GM23248 (cell line): ENCODE results near the gene MYOM1. TPM values are rescaled to one million over a fixed set of nuclear protein-coding genes. Genes with fewer than 3 reads are reported as not detected.
"Not testable (repeated sequence)": the region's sequence is repeated elsewhere in the genome, so short reads cannot be mapped to it uniquely, and the experiment has no call there.

Experiments
- DNase-seq: peaks from one replicate; pipeline ENCODE4 v3.0.0-alpha.2; 2015
- H2AFZ ChIP-seq: fragments of 200-600 bp; sonication (generic); 2 replicates; pipeline ENCODE4 v1.6.1; 2016; ENCODE audit warnings: antibody characterized with exemption
- H3F3A ChIP-seq: fragments of 200-600 bp; sonication (generic); 2 replicates; pipeline ENCODE4 v1.6.1; 2016; ENCODE audit warnings: mild to moderate bottlenecking, antibody characterized with exemption, mixed run types; ENCODE audit not compliant: insufficient read depth
- H3K27ac ChIP-seq: fragments of 200-600 bp; sonication (generic); 2 replicates; pipeline ENCODE4 v1.5.1; 2016; ENCODE audit warnings: mild to moderate bottlenecking
- H3K27me3 ChIP-seq: fragments of 200-600 bp; sonication (generic); replicated peaks from 2 replicates; pipeline ENCODE4 v1.6.1; 2016; ENCODE audit warnings: mild to moderate bottlenecking; ENCODE audit not compliant: insufficient read depth
- H3K36me3 ChIP-seq: fragments of 200-600 bp; sonication (generic); 2 replicates; pipeline ENCODE4 v1.6.1; 2016; ENCODE audit warnings: low read depth, mild to moderate bottlenecking
- H3K4me1 ChIP-seq: fragments of 200-600 bp; sonication (generic); 2 replicates; pipeline ENCODE4 v1.6.1; 2016; ENCODE audit warnings: mild to moderate bottlenecking; ENCODE audit not compliant: insufficient read depth
- H3K4me2 ChIP-seq: fragments of 200-600 bp; sonication (generic); one replicate; pipeline ENCODE4 v1.6.1; 2016; ENCODE audit warnings: mild to moderate bottlenecking; ENCODE audit not compliant: unreplicated experiment
- H3K4me3 ChIP-seq: fragments of 200-600 bp; sonication (generic); 2 replicates; pipeline ENCODE4 v1.5.1; 2016; ENCODE audit warnings: mild to moderate bottlenecking
- H3K79me2 ChIP-seq: fragments of 200-600 bp; sonication (generic); 2 replicates; pipeline ENCODE4 v1.6.1; 2016; ENCODE audit warnings: mild to moderate bottlenecking; ENCODE audit not compliant: insufficient read depth
- H3K9ac ChIP-seq: fragments of 200-600 bp; sonication (generic); 2 replicates; pipeline ENCODE4 v1.6.1; 2016; ENCODE audit warnings: mild to moderate bottlenecking
- H3K9me2 ChIP-seq: fragments of 200-600 bp; sonication (generic); 2 replicates; pipeline ENCODE4 v1.6.1; 2016; ENCODE audit warnings: mixed run types, mild to moderate bottlenecking, moderate library complexity; ENCODE audit not compliant: insufficient read depth
- H3K9me3 ChIP-seq: fragments of 200-600 bp; sonication (generic); one replicate; pipeline ENCODE4 v1.6.1; 2017; ENCODE audit warnings: low read depth
- H4K20me1 ChIP-seq: fragments of 200-600 bp; sonication (generic); 2 replicates; pipeline ENCODE4 v1.6.0; 2016; ENCODE audit not compliant: insufficient read depth
- EZH2 ChIP-seq: fragments of 200-600 bp; sonication (generic); IDR thresholded peaks from 2 replicates; pipeline ENCODE4 v1.6.1; 2018; ENCODE audit warnings: antibody characterized with exemption, mild to moderate bottlenecking; ENCODE audit not compliant: insufficient read depth, poor library complexity, severe bottlenecking
- EZH2phosphoT487 ChIP-seq: fragments of 200-600 bp; sonication (generic); IDR thresholded peaks from 2 replicates; pipeline ENCODE4 v1.6.1; 2018; ENCODE audit warnings: antibody characterized with exemption, moderate library complexity, mild to moderate bottlenecking, low read depth; ENCODE audit not compliant: insufficient read depth
- WGBS, 2 experiments: methylation state at CpG; one replicate each; pipeline ENCODE4 v1.1.6; 2015 to 2017; ENCODE audit warnings: low lambda C conversion rate in 2 of 2, low coverage in 1 of 2; ENCODE audit errors: missing lambda C conversion rate in 2 of 2; 5-methylcytosine and 5-hydroxymethylcytosine counted together
- in situ Hi-C: fragments of 300-500 bp; cut with MboI; formaldehyde crosslinking; loops from 2 replicates; pipeline ENCODE4 v1.15.0; 2020
- polyA plus RNA-seq: library from polyadenylated mRNA; unstranded; fragments of >200 nt; fragmentation: Nextera tagmentation; extraction: Ambion mirVana; gene quantifications from 2 replicates; pipeline ENCODE4 v1.2.1, GENCODE V29; 2016
- small RNA-seq: library from RNA; depleted of rRNA; stranded (forward); fragments of <200 nt; gene quantifications from one replicate; pipeline ENCODE3, GENCODE V24; 2014; ENCODE audit warnings: low read depth, low replicate concordance
- total RNA-seq: library from RNA; depleted of rRNA; stranded (reverse); fragments of >200 nt; shearing (Covaris generic); gene quantifications from 2 replicates; pipeline ENCODE4 v1.2.3, GENCODE V29; 2014; rRNA removed

Gene MYOM1
- total and polyA plus RNA-seq, 2 experiments from 2014 or later, result 0.64 to 0.65 TPM

- peaks cover 9% of the 10 kb centered on the region for H3K4me1 ChIP-seq
- H4K20me1 ChIP-seq, result no peaks in the 10 kb centered on the region
- no peak overlapping the region for H3K27ac ChIP-seq
- no peak overlapping the region for H3K4me2 ChIP-seq
- H3K36me3 ChIP-seq, result no peaks in the 10 kb centered on the region
- H3K9ac ChIP-seq, result no peak overlapping the region
- H2AFZ ChIP-seq, result peak overlapping the region; percentile 58; the same call in 1 of the 2 replicates
- H3F3A ChIP-seq, result no peaks in the 10 kb centered on the region
- no peaks in the 10 kb centered on the region for H3K9me2 ChIP-seq
- TF ChIP-seq EZH2 (no peak), EZH2phosphoT487 (no peak)
- no peak for DNase-seq
- no peaks in the 10 kb centered on the region for H3K9me3 ChIP-seq
- H3K27me3 ChIP-seq, result no peaks in the 10 kb centered on the region
- no peak overlapping the region for H3K4me3 ChIP-seq
- WGBS, 2 experiments, result 71 to 72% methylated on average over 12 of the region's 12 CpGs
- no peaks in the 10 kb centered on the region for H3K79me2 ChIP-seq
- in situ Hi-C loops, result loop anchor here (25.0 kb wide), 1 partner anchor 92 kb away; no protein-coding TSS in a partner anchor
These were observed 190.4 kb downstream of the MYOM1 start for GRCh38 chr18:3029215-3029952.

- not testable (repeated sequence) for H4K20me1 ChIP-seq, H3K9me2 ChIP-seq, H3K9me3 ChIP-seq, H3K4me2 ChIP-seq, H3K4me3 ChIP-seq, H3K27me3 ChIP-seq, H3K36me3 ChIP-seq, H3K27ac ChIP-seq, H3K79me2 ChIP-seq, H3K4me1 ChIP-seq, H3F3A ChIP-seq, DNase-seq, H3K9ac ChIP-seq
- H2AFZ ChIP-seq, result peak overlapping the region; percentile 76; the same call in 1 of the 2 replicates
- in situ Hi-C loops, result loop anchor here (25.0 kb wide), 1 partner anchor 91 kb away; no protein-coding TSS in a partner anchor
- WGBS, 2 experiments, result 81 to 82% methylated on average over 3 of the region's 3 CpGs
These were observed 191.7 kb downstream of the MYOM1 start for GRCh38 chr18:3028115-3028514.

- Histone ChIP-seq H3K9me3 (no peaks in the 10 kb centered on the region), H3K27me3 (no peaks in the 10 kb centered on the region), H3K27ac (no peak overlapping the region), H3K4me2 (peak overlapping the region; percentile 61), H3K9ac (no peak overlapping the region), H3K79me2 (no peaks in the 10 kb centered on the region), H3K4me1 (peaks cover 9% of the 10 kb centered on the region), H2AFZ (peak overlapping the region; percentile 76), H3F3A (no peaks in the 10 kb centered on the region), H3K9me2 (no peaks in the 10 kb centered on the region), H4K20me1 (no peaks in the 10 kb centered on the region), H3K36me3 (no peaks in the 10 kb centered on the region), H3K4me3 (peak overlapping the region; percentile 17; the same call in 1 of the 2 replicates)
- in situ Hi-C loops, result loop anchor here (25.0 kb wide), 1 partner anchor 90 kb away; no protein-coding TSS in a partner anchor
- 17 to 20% methylated on average over 11 of the region's 11 CpGs for WGBS, 2 experiments
- no peak for TF ChIP-seq EZH2phosphoT487
- TF ChIP-seq EZH2, result no peak
- no peak for DNase-seq
These were observed 192.3 kb downstream of the MYOM1 start for GRCh38 chr18:3027370-3027891.

- H3K4me1 ChIP-seq, result peaks cover 9% of the 10 kb centered on the region
- H4K20me1 ChIP-seq, result no peaks in the 10 kb centered on the region
- no peak for TF ChIP-seq EZH2
- no peak for TF ChIP-seq EZH2phosphoT487
- no peak overlapping the region for H3K9ac ChIP-seq
- H3K36me3 ChIP-seq, result no peaks in the 10 kb centered on the region
- 88 to 96% methylated on average over 2 of the region's 2 CpGs for WGBS, 2 experiments
- H3F3A ChIP-seq, result no peaks in the 10 kb centered on the region
- H2AFZ ChIP-seq, result no peak overlapping the region
- H3K9me3 ChIP-seq, result no peaks in the 10 kb centered on the region
- no peak overlapping the region for H3K27ac ChIP-seq
- no peak overlapping the region for H3K4me3 ChIP-seq
- no peaks in the 10 kb centered on the region for H3K79me2 ChIP-seq
- H3K27me3 ChIP-seq, result no peaks in the 10 kb centered on the region
- no peak for DNase-seq
- in situ Hi-C loops, result loop anchor here (25.0 kb wide), 1 partner anchor 88 kb away; no protein-coding TSS in a partner anchor
- H3K9me2 ChIP-seq, result no peaks in the 10 kb centered on the region
- H3K4me2 ChIP-seq, result no peak overlapping the region
These were observed 194.2 kb downstream of the MYOM1 start for GRCh38 chr18:3025544-3025943.

GRCh38 chr18:3023603-3024002, 196.2 kb downstream of the MYOM1 start:
- H3K9me3 ChIP-seq, H3K36me3 ChIP-seq, in situ Hi-C loops, DNase-seq, H3K4me3 ChIP-seq, H3K27ac ChIP-seq, H4K20me1 ChIP-seq, H3K4me1 ChIP-seq, H3K27me3 ChIP-seq, H3K9ac ChIP-seq, H3F3A ChIP-seq, H3K4me2 ChIP-seq, H2AFZ ChIP-seq, H3K9me2 ChIP-seq, H3K79me2 ChIP-seq: not testable (repeated sequence)
- 98 to 100% methylated on average over 2 to 4 of the region's 5 CpGs for WGBS, 2 experiments

Small RNA genes within 50 kb of the gene (small RNA-seq; reads per million reads assigned to genes)
- gene RF00156, result not detected
- not detected for gene RNU7-25P

Other genes starting within 250 kb of the MYOM1 start
- 29.2 and 33.9 TPM in 2 replicates for gene LPIN2, start 206.8 kb downstream of the MYOM1 start, total RNA-seq
- gene LPIN2, start 206.8 kb downstream of the MYOM1 start, polyA plus RNA-seq, result 19.5 and 19.8 TPM in 2 replicates
- gene MYL12A, start 27.8 kb upstream of the MYOM1 start, total RNA-seq, result 748 and 789 TPM in 2 replicates
- gene MYL12A, start 27.8 kb upstream of the MYOM1 start, polyA plus RNA-seq, result 1,649 and 1,670 TPM in 2 replicates
- 608 and 614 TPM in 2 replicates for gene MYL12B, start 42.2 kb upstream of the MYOM1 start, total RNA-seq
- 1,218 and 1,219 TPM in 2 replicates for gene MYL12B, start 42.2 kb upstream of the MYOM1 start, polyA plus RNA-seq
- 66.9 and 122 TPM in 2 replicates for gene TGIF1, start 230.2 kb upstream of the MYOM1 start, total RNA-seq
- 88.0 and 99.4 TPM in 2 replicates for gene TGIF1, start 230.2 kb upstream of the MYOM1 start, polyA plus RNA-seq